ENCODE results near the gene P2RY11. TPM values are rescaled to one million over a fixed set of nuclear protein-coding genes. Genes with fewer than 3 reads are reported as not detected.

P2RY11 gene
- total RNA-seq, 1 experiment from 2014 or later: 43.8 TPM

DNA sequence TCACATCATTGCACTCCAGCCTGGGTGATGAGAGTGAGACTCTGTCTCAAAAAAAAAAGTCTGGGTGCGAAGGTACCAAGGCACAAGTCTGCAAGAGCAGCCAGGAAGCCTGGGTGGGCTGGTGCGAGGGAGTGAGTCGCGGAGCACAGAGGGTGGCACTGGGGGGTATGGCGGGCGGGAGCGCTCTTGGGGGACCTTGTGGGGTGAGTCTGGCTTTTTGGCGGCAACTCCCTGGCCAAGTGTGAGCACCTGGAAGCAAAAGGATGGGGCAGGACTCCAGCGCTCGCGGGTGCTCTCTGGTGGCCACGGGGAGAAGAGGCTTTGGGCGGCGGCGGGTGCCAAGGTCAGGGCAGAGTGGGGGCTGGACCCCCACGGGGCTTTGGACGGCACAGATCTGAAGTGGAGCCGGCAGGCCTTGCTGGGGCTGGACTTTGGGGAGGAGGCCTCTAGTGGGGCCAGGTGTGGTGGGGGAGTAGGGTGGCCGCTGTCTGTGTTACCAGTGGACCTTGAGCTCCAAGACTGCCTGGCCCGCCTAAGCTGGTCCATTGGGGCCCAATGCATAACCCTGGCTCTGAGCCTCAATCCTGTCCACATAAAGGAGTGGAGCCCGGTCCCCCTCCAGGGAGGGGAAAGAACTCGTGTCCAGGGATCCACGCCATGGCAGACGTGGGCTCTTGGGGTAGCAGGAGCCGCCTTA is 1.6 kb downstream of the P2RY11 start (continued):
- TF ChIP-seq ZFX (IDR thresholded peaks at IDR 0.05) (no peak), CEBPB (IDR thresholded peaks at IDR 0.05; ENCODE audit: low read depth) (no peak), EZH2 (IDR thresholded peaks at IDR 0.05) (no peak), EGR1 (IDR thresholded peaks at IDR 0.05; ENCODE audit: low read depth) (no peak), ELF1 (IDR thresholded peaks at IDR 0.05; ENCODE audit: borderline replicate concordance, low read depth) (no peak)

DNA sequence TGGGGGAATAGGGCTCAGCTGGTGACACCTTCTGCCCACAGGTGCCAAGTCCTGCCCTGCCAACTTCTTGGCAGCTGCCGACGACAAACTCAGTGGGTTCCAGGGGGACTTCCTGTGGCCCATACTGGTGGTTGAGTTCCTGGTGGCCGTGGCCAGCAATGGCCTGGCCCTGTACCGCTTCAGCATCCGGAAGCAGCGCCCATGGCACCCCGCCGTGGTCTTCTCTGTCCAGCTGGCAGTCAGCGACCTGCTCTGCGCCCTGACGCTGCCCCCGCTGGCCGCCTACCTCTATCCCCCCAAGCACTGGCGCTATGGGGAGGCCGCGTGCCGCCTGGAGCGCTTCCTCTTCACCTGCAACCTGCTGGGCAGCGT is 2.1 kb downstream of the P2RY11 start:
- no peaks in the 10 kb centered on the region for H4K20me1 ChIP-seq (ENCODE audit: insufficient read depth)
- H3K4me1 ChIP-seq (ENCODE audit: control insufficient read depth in 1 of 2, insufficient read depth in 2 of 2, low read length in 2 of 2): peaks cover 2 to 37% of the 10 kb centered on the region in 2 experiments; a peak in 3 of 4 replicates
- no peaks in the 10 kb centered on the region for H3K9me2 ChIP-seq (ENCODE audit: insufficient read depth)
- H3K79me2 ChIP-seq (ENCODE audit: insufficient read depth, low read length): peaks cover 39% of the 10 kb centered on the region
- peak; percentile 25 for ATAC-seq
- H3K4me2 ChIP-seq (ENCODE audit: low read length): no peak overlapping the region
- intact Hi-C loops (cut with micrococcal nuclease): loop anchor here (1.0 to 2.0 kb wide), 2 partner anchors 179 to 183 kb away; no protein-coding TSS in a partner anchor
- TF ChIP-seq EZH2 (IDR thresholded peaks at IDR 0.05) (no peak), POLR2A (IDR thresholded peaks at IDR 0.05; ENCODE audit: borderline replicate concordance, extremely low read depth, insufficient read depth, insufficient read length) (peak; percentile 28)
- TF ChIP-seq, protein P1, sequence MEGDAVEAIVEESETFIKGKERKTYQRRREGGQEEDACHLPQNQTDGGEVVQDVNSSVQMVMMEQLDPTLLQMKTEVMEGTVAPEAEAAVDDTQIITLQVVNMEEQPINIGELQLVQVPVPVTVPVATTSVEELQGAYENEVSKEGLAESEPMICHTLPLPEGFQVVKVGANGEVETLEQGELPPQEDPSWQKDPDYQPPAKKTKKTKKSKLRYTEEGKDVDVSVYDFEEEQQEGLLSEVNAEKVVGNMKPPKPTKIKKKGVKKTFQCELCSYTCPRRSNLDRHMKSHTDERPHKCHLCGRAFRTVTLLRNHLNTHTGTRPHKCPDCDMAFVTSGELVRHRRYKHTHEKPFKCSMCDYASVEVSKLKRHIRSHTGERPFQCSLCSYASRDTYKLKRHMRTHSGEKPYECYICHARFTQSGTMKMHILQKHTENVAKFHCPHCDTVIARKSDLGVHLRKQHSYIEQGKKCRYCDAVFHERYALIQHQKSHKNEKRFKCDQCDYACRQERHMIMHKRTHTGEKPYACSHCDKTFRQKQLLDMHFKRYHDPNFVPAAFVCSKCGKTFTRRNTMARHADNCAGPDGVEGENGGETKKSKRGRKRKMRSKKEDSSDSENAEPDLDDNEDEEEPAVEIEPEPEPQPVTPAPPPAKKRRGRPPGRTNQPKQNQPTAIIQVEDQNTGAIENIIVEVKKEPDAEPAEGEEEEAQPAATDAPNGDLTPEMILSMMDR (IDR thresholded peaks at IDR 0.05 in 2 of 3, conservative IDR thresholded peaks at IDR 0.05 in 1 of 3; ENCODE audit: borderline replicate concordance in 1 of 3, insufficient read depth in 1 of 3, low read depth in 2 of 3, low read length in 2 of 3): peak in 1 of 3 experiments; percentile 14; a peak in 1 of 6 replicates
- POLR2A ChIA-PET: no interaction called here
- H3K27ac ChIP-seq (ENCODE audit: low read depth, low read length): peak overlapping the region; percentile 63; the same call in 1 of the 2 replicates
- no peaks in the 10 kb centered on the region for H3K27me3 ChIP-seq (ENCODE audit: insufficient read depth, low read length)
- no peak overlapping the region for H3K4me3 ChIP-seq (replicated peaks in 1 of 2; ENCODE audit: low read depth in 1 of 2, low read length in 2 of 2)
- no peak for DNase-seq (ENCODE audit: low read depth, low spot score)
- CTCF ChIA-PET: interaction anchor here (0.6 to 3.0 kb wide), 9 partner anchors 14 to 182 kb away, joined by 3 to 13 read pairs (median 4); partner anchors contain the start of gene MRPL4
- H3K9me3 ChIP-seq (ENCODE audit: control insufficient read depth in 1 of 2, insufficient read depth in 1 of 2, low read depth in 1 of 2, low read length in 2 of 2): no peaks in the 10 kb centered on the region
- peaks cover 32 to 46% of the 10 kb centered on the region in 2 experiments; a peak in 3 of 4 replicates for H3K36me3 ChIP-seq (ENCODE audit: control insufficient read depth in 1 of 2, insufficient read depth in 2 of 2, low read length in 2 of 2)
- no TSS peak for BruUV-seq (replicated peaks)
- RAD21 ChIA-PET (ENCODE audit: low non-redundant PET in 1 of 2, low total read pairs in 2 of 2, uncharacterized antibody in 2 of 2, unreplicated experiment in 2 of 2): no interaction called here
- H2AFZ ChIP-seq (ENCODE audit: low read depth, low read length, poor library complexity, severe bottlenecking): no peak overlapping the region
- no peak overlapping the region for H3K9ac ChIP-seq (ENCODE audit: low read length)
